MCF 10A (cell line): ENCODE data around the gene DNAJC11. TPM values are rescaled to one million over a fixed set of nuclear protein-coding genes. Genes with fewer than 3 reads are reported as not detected.

Experiments
- BruUV-seq: library from RNA; stranded (reverse); fragments of 400-500 nt; replicated peaks from 2 replicates; lab custom pipeline; 2021; lab: Mats Ljungman, UMichigan
- CTCF ChIA-PET: fragments of 300-600 bp; sonication (Branson Sonifier 250); formaldehyde crosslinking; extraction: SDS; loops from one replicate; lab custom pipeline; 2021; ENCODE audit warnings: antibody characterized with exemption, inconsistent platforms; lab: Yijun Ruan, JAX
- POLR2A ChIA-PET: fragments of 300-600, 350-650 bp; sonication (Branson Sonifier 250); formaldehyde crosslinking; extraction: SDS; loops from one replicate; lab custom pipeline; 2020; ENCODE audit warnings: antibody characterized with exemption, inconsistent platforms; lab: Yijun Ruan, JAX
- DNase-seq: peaks from one replicate; pipeline ENCODE4 v3.0.0-alpha.2; 2018; ENCODE audit not compliant: unreplicated experiment
- H3K27ac Mint-ChIP-seq: one replicate; pipeline ENCODE4 v1.8.0; 2022; ENCODE audit warnings: mild to moderate bottlenecking, low read depth, mixed read lengths; ENCODE audit not compliant: unreplicated experiment
- H3K27me3 Mint-ChIP-seq: one replicate; pipeline ENCODE4 v1.8.0; 2022; ENCODE audit warnings: mixed read lengths; ENCODE audit not compliant: insufficient read depth, unreplicated experiment
- H3K36me3 Mint-ChIP-seq: one replicate; pipeline ENCODE4 v1.8.0; 2022; ENCODE audit warnings: mild to moderate bottlenecking, moderate library complexity, mixed read lengths; ENCODE audit not compliant: insufficient read depth, unreplicated experiment
- H3K4me1 Mint-ChIP-seq: one replicate; pipeline ENCODE4 v1.8.0; 2022; ENCODE audit warnings: mixed read lengths; ENCODE audit not compliant: insufficient read depth, unreplicated experiment
- H3K4me3 Mint-ChIP-seq: one replicate; pipeline ENCODE4 v1.8.0; 2022; ENCODE audit warnings: mild to moderate bottlenecking, moderate library complexity, mixed read lengths; ENCODE audit not compliant: unreplicated experiment
- H3K9me3 Mint-ChIP-seq: one replicate; pipeline ENCODE4 v1.8.0; 2022; ENCODE audit warnings: mixed read lengths; ENCODE audit not compliant: unreplicated experiment
- CTCF ChIP-seq: fragments of 200-600 bp; IDR thresholded peaks from one replicate; pipeline ENCODE4 v1.8.0; 2022; ENCODE audit warnings: antibody characterized with exemption, mild to moderate bottlenecking; ENCODE audit not compliant: unreplicated experiment
- intact Hi-C: fragments of 100-400 bp; cut with micrococcal nuclease; formaldehyde crosslinking; loops from 2 replicates; pipeline ENCODE4 v1.14.1; 2022
- total RNA-seq: library from RNA; stranded (reverse); gene quantifications from 2 replicates; pipeline ENCODE4 v1.2.3, GENCODE V29; 2022

The DNAJC11 gene
- total RNA-seq, 1 experiment from 2014 or later = 76.1 TPM

GRCh38 chr1:6592865-6593593 lies 108.6 kb downstream of the DNAJC11 start:
- intact Hi-C loops = no loop called here
- POLR2A ChIA-PET = interaction anchor here (1.6 kb wide), 1 partner anchor 13 kb away, joined by 4 read pairs; the partner anchor contains the start of gene ZBTB48
- no peaks in the 10 kb centered on the region for H3K27me3 Mint-ChIP-seq
- TF ChIP-seq CTCF = no peak
- peaks cover 87% of the 10 kb centered on the region for H3K36me3 Mint-ChIP-seq
- no peaks in the 10 kb centered on the region for H3K9me3 Mint-ChIP-seq
- CTCF ChIA-PET = no interaction called here
- BruUV-seq = no TSS peak
- no peak for DNase-seq
- no peak overlapping the region for H3K27ac Mint-ChIP-seq
- H3K4me3 Mint-ChIP-seq = no peak overlapping the region
- H3K4me1 Mint-ChIP-seq = peaks cover 4% of the 10 kb centered on the region

- Mint-ChIP-seq H3K4me3 (no peak overlapping the region), H3K36me3 (peaks cover 81% of the 10 kb centered on the region), H3K27me3 (no peaks in the 10 kb centered on the region), H3K27ac (no peak overlapping the region), H3K4me1 (peaks cover 10% of the 10 kb centered on the region), H3K9me3 (no peaks in the 10 kb centered on the region)
- no peak for TF ChIP-seq CTCF
- DNase-seq = no peak
- intact Hi-C loops = no loop called here
- CTCF ChIA-PET = no interaction called here
- POLR2A ChIA-PET = interaction anchor here (1.3 kb wide), 1 partner anchor 14 kb away, joined by 3 read pairs; no protein-coding TSS in a partner anchor
- BruUV-seq = no TSS peak
Measured at GRCh38 chr1:6592441-6592840, 109.2 kb downstream of the DNAJC11 start.

GRCh38 chr1:6591644-6592043 lies 110.0 kb downstream of the DNAJC11 start:
- Mint-ChIP-seq H3K27me3 (no peaks in the 10 kb centered on the region), H3K4me1 (peaks cover 17% of the 10 kb centered on the region), H3K4me3 (no peak overlapping the region), H3K9me3 (no peaks in the 10 kb centered on the region), H3K27ac (no peak overlapping the region), H3K36me3 (peaks cover 73% of the 10 kb centered on the region)
- CTCF ChIA-PET = no interaction called here
- no peak for TF ChIP-seq CTCF
- no TSS peak for BruUV-seq
- DNase-seq = no peak
- POLR2A ChIA-PET = interaction anchor here (1.3 kb wide), 1 partner anchor 15 kb away, joined by 3 read pairs; no protein-coding TSS in a partner anchor
- intact Hi-C loops = no loop called here

- H3K27me3 Mint-ChIP-seq = no peaks in the 10 kb centered on the region
- no peak for TF ChIP-seq CTCF
- H3K9me3 Mint-ChIP-seq = no peaks in the 10 kb centered on the region
- POLR2A ChIA-PET = interaction anchor here (1.3 to 6.9 kb wide), 2 partner anchors 11 to 15 kb away, joined by 3 to 69 read pairs; partner anchors contain the start of gene KLHL21
- DNase-seq = no peak
- no TSS peak for BruUV-seq
- peaks cover 17% of the 10 kb centered on the region for H3K4me1 Mint-ChIP-seq
- intact Hi-C loops = no loop called here
- peaks cover 69% of the 10 kb centered on the region for H3K36me3 Mint-ChIP-seq
- no peak overlapping the region for H3K27ac Mint-ChIP-seq
- CTCF ChIA-PET = no interaction called here
- H3K4me3 Mint-ChIP-seq = no peak overlapping the region
Measured at GRCh38 chr1:6591222-6591621, 110.4 kb downstream of the DNAJC11 start.
